HG03378 (cell line): ENCODE results near the gene RPUSD3.

Experiments used
- ATAC-seq: cut with Tn5 transposase; IDR thresholded peaks from one replicate; pipeline ENCODE4 v1.9.1; 2021; ENCODE audit warnings: mild to moderate bottlenecking, moderate library complexity; ENCODE audit not compliant: unreplicated experiment

RPUSD3 gene

DNA sequence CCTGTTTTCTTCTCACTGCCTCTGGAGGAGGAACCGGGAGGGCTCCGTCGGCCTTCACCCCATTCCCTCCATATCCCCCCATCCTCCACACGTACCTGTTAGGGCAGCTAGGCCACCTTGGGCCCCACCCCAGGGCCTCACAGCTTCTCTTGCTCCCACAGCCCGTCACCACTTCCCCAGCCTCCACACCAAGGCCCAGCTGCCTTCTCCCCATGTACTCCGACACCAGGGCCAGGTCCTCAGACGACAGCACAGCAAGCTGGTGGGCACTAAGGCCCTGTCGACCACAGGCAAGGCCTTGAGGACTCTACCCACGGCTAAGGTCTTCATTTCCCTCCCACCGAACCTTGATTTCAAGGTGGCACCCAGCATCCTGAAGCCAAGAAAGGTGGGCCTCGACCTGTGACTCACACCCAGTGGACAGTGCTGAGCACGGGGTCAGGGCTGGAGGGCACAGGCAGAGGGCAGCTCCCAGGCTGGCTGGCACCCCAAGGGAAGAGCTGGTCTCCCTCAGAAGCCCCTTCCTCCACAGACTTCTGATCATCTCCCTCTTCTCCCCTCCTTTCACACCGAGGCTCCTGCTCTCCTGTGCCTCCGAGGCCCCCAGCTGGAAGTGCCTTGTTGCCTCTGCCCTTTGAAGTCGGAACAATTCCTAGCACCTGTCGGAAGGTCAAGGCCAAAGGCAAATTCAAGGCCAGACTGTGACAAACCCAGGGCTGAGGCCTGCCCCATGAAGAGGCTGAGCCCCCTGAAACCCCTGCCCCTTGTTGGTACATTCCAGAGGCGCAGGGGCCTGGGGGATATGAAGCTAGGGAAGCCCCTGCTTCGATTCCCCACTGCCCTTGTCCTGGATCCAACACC lies 9.1 kb downstream of the RPUSD3 start:
- no peak for ATAC-seq

- ATAC-seq = no peak
Measured at GRCh38 chr3:9833078-9833477, 10.7 kb downstream of the RPUSD3 start.

- no peak for ATAC-seq
Measured at GRCh38 chr3:9831253-9831652, 12.6 kb downstream of the RPUSD3 start.

DNA sequence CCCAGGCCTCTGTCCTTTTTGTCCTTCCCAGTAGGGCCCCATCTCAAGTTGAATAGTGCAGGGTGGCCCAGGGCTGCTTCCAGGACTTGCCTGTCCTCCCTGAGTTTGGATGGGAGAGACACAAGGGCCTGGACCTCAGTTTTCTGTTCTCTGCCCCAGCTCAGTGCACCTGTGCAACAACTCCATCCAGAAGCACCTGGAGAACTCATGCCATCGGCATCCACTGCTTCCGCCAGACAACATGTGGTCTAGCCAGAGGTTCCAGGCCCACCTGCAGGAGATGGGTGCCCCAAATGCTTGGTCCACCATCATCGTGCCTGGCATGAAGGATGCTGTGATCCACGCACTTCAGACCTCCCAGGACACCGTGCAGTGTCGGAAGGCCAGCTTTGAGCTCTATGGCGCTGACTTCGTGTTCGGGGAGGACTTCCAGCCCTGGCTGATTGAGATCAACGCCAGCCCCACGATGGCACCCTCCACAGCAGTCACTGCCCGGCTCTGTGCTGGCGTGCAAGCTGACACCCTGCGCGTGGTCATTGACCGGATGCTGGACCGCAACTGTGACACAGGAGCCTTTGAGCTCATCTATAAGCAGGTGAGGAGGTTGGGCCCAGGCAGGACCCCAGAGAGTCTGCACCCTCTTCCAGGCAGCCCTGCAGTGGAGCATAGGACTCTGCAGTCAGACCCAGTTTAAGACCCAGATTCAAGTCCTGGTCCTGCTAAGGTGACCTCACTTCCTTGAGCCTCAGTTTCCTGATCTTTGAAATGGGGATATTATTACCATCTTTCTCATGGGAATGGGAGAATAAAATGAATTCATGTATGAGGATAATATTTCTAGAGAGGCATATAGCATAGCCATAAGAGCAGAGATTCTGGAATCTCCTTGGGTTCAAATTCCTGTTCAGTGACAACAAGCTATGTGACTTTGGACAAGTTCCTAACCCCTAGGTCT lies 14.7 kb downstream of the RPUSD3 start:
- ATAC-seq = no peak

DNA sequence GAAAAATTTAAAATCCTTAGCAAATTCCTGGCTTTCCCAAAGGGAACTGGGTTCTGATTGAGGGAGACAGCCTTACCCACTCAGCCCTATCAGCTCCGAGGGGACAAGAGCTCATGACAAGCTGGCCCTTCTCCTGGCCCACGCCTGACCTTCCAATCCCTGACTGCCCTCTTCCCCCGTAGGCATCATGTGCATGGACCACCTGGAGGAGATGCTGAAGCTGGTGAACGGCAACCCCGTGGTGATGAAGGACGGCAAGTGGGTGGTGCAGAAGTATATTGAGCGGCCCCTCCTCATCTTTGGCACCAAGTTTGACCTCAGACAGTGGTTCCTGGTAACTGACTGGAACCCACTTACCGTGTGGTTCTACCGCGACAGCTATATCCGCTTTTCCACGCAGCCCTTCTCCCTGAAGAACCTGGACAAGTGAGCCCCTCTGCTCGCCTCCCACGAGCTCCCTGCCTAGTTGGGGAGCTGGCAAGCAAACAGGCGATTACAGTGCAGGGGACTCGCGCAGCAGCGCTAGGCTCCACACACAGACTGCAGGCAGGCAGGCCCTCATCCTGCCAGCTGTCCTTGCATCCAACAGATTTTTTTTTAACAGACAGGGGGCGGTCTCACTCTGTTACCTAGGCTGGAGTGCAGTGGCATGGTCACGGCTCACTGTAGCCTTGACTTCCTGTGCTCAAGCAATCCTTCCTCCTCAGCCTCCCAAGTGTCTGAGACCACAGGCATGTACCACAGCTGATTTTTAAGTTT lies 16.8 kb downstream of the RPUSD3 start:
- no peak for ATAC-seq

- no peak for ATAC-seq
Measured at GRCh38 chr3:9825451-9826040, 18.3 kb downstream of the RPUSD3 start.

GRCh38 chr3:9820946-9821345 lies 22.9 kb downstream of the RPUSD3 start:
- no peak for ATAC-seq

DNA sequence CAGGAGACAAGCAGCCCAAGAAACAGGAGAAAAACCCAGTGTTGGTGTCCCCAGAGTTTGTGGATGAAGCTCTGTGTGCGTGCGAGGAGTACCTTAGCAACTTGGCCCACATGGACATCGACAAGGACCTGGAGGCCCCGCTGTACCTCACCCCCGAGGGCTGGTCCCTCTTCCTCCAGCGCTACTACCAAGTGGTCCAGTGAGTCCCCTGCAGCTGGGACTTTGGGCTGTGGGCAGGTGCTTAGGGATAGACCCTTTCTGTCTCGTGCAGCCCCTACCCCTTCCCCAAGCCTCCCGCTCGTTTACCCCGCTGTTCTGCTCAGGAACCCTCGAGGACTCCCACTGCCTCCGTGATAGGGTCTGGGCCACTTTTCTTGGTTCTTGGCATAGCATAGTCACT lies 23.3 kb downstream of the RPUSD3 start:
- ATAC-seq = no peak

- ATAC-seq = no peak
Measured at GRCh38 chr3:9818666-9819335, 25.0 kb downstream of the RPUSD3 start.

DNA sequence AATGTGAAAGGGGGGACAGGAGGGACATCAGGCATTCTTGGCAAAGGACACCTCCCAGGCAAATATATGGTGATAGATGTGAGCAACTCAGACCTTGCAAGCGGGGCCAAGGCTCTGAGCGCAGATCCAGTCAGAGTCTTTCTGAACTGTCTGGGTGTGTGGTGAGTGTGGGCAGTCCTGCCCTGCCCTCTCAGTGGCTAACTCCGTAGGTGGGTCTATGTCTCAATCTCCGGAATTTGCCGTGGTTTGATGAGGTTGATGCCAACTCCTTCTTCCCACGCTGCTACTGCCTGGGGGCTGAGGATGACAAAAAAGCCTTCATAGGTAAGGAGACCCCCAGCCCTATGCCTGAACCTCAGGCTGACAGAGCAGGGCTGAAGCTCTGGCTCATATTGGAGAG lies 26.4 kb downstream of the RPUSD3 start:
- no peak for ATAC-seq

DNA sequence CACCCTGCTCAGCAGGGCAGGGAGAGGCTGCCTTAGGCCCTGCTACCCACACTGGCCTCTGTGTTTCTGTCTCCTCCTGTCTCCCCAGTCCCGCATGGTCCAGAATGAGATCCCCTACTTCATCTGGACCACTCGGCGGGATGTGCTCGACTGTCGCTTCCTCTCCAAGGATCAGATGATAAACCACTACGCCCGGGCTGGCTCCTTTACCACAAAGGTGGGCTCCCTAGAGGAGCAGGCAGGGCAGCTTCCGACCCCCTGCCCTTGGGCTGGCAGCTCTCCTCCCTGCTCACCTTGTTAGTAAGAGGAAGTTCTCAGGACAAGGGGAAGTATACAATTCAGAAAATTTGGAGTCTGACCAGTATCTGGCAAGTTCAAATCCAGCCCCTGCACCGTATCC lies 27.8 kb downstream of the RPUSD3 start:
- no peak for ATAC-seq

GRCh38 chr3:9812870-9813483 lies 30.8 kb downstream of the RPUSD3 start:
- ATAC-seq = no peak

- ATAC-seq = no peak
Measured at GRCh38 chr3:9810846-9811245, 33.0 kb downstream of the RPUSD3 start.

GRCh38 chr3:9810433-9810770 lies 33.4 kb downstream of the RPUSD3 start:
- ATAC-seq = no peak

DNA sequence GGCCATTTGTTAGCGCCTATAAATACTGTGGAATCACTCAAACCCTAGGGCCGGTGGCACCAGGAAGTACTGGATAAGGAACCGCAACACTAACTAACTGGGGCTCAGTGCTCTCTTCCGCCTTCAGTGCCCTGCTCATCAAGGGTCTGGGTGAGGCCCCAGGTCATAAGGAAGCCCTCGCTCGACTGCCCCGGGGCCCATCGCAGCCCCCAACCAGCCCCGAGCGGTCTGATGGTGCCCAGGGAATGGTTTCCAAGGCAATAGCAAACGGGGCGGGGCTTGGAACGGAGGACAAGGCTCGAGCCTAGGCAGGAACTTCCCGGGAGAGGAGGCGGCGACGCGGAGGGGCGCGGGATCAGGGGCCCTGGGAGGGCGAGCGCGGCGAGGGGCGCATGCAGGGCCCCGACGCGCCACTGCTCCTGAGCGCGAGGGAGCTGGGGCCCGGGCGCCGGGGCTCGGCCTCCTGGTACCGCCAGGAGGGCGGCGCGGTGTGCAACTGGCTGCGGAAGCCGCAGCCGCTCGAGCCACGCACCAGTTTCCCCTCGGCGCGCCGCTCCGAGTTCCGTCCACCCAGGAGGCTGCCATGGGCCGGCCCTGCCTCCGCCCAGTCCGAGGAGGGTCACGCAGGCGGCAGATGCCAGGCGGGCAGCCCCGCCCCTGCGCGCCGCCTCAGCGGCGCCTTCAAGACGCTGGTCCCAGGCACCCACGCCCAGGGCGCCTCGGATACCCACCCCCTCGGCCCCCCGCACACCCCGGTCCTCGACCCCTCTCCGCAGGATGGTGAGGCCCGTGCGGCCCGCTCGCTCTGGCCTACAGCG lies 34.0 kb downstream of the RPUSD3 start, which contains the start of gene TTLL3:
TTLL3 (plus strand) TSS at position 648 of the 818 bp plus-strand sequence. CDS start 400 bp downstream, outside the sequence.
- ATAC-seq = no peak

DNA sequence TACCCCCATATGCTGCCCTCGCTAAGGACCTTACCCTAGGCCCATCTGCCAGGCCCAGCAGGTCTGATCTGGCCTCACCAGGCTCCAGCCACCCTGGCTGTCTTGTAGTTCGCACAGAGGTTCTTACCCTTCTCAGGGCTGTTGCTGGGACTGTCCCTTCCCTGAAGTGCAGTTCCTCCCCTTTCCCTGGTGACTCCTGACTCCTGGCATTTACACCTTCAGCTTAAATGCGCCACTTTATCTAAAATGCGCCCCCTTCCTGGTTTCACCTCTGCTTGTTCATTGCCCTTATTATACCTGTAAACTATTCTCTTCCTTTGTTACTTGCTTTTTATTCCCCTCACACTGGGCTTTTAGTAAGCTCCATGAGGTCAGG lies 34.6 kb downstream of the RPUSD3 start:
- no peak for ATAC-seq

- peak; percentile 69 for ATAC-seq
Measured at GRCh38 chr3:9808345-9809037, 35.3 kb downstream of the RPUSD3 start.

DNA sequence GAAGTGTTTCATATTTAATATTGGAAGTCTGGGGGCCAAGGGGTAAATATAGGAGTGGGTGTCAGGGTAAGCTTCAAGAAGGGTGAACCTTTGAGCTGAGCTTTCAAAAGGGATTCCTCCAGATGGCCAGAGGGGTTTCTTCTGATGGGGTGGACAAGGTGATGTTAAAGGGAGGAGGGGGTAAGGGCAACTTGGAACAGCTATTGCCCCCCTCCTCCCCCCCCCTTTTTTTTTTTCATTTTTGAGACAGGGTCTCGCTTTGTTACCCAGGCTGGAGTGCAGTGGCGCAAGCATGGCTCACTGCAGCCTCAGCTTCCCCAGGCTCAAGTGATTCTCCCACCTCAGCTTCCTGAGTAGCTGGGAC lies 35.8 kb downstream of the RPUSD3 start:
- no peak for ATAC-seq
